Gastroesophageal sphincter (tissue), 3 donors: ENCODE data around the gene TTC9.

Experiments
- CTCF ChIP-seq, 4 experiments: fragments of 200-600 bp in 2 of 4; fragments of 450-650 bp in 2 of 4; sonication (generic) in 1 of 4; IDR thresholded peaks; one replicate each; pipeline ENCODE4 v1.5.1; 2017 to 2019; ENCODE audit warnings: antibody characterized with exemption in 4 of 4, mild to moderate bottlenecking in 2 of 4, moderate library complexity in 2 of 4
- EP300 ChIP-seq: sonication (generic); formaldehyde crosslinking; IDR thresholded peaks from one replicate; pipeline ENCODE4 v1.6.1; 2017; ENCODE audit warnings: antibody characterized with exemption, mild to moderate bottlenecking
- POLR2A ChIP-seq, 2 donors: fragments of 450-650 bp; IDR thresholded peaks; one replicate each; pipeline ENCODE4 v1.6.1; 2017; ENCODE audit warnings: antibody characterized with exemption in 2 of 2, mild to moderate bottlenecking in 2 of 2, moderate library complexity in 1 of 2
- POLR2AphosphoS5 ChIP-seq: sonication (generic); formaldehyde crosslinking; IDR thresholded peaks from one replicate; pipeline ENCODE4 v1.6.1; 2017; ENCODE audit warnings: antibody characterized with exemption

- TF ChIP-seq CTCF (IDR thresholded peaks at IDR 0.05), result no peak
- TF ChIP-seq POLR2A (IDR thresholded peaks at IDR 0.05), result no peak
- TF ChIP-seq POLR2AphosphoS5, result no peak
- TF ChIP-seq EP300, result no peak
Measured at GRCh38 chr14:70595443-70596185, 46.1 kb upstream of the TTC9 start.
